ENCODE measurements around the gene MICA.

DNA sequence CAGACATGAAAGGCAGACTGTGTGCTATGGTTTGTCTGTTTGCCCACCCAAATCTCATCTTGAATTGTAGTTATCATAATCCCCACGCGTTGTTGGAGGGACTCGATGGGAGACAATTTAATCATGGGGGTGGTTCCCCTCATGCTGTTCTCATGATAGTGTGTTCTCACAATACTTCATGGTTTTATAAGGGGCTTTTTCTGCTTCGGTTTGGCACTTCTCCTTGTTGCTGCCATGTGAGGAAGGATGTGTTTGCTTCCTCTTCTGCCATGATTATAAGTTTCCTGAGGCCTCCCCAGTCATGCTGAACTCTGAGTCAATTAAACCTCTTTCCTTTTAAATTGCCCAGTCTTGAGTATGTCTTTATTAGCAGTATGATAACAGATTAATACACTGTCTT is 47.4 kb downstream of the MICA start:
- TF ChIP-seq, protein P1, sequence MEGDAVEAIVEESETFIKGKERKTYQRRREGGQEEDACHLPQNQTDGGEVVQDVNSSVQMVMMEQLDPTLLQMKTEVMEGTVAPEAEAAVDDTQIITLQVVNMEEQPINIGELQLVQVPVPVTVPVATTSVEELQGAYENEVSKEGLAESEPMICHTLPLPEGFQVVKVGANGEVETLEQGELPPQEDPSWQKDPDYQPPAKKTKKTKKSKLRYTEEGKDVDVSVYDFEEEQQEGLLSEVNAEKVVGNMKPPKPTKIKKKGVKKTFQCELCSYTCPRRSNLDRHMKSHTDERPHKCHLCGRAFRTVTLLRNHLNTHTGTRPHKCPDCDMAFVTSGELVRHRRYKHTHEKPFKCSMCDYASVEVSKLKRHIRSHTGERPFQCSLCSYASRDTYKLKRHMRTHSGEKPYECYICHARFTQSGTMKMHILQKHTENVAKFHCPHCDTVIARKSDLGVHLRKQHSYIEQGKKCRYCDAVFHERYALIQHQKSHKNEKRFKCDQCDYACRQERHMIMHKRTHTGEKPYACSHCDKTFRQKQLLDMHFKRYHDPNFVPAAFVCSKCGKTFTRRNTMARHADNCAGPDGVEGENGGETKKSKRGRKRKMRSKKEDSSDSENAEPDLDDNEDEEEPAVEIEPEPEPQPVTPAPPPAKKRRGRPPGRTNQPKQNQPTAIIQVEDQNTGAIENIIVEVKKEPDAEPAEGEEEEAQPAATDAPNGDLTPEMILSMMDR (IDR thresholded peaks at IDR 0.05; ENCODE audit: low read length) = no peak
- no peak for TF ChIP-seq EZH2 (optimal IDR thresholded peaks at IDR 0.05; ENCODE audit: low read depth, low read length)
- no peak for TF ChIP-seq EZH2phosphoT487 (IDR thresholded peaks at IDR 0.05; ENCODE audit: low read length)
